Ovary (tissue), 9 donors: ENCODE data around the gene AQP5. TPM values are rescaled to one million over a fixed set of nuclear protein-coding genes. Genes with fewer than 3 reads are reported as not detected.

Experiments
- DNase-seq, 5 donors: peaks; one replicate each; pipeline ENCODE4 v3.0.0-alpha.2; 2019 to 2020
- H3K27ac ChIP-seq, 2 donors: fragments of 200-600 bp; one replicate each; pipeline versions ENCODE4 v1.5.1 to v1.8.0; 2019 to 2022
- H3K27me3 ChIP-seq: fragments of 200-600 bp; one replicate; pipeline ENCODE4 v1.8.0; 2022
- H3K36me3 ChIP-seq: fragments of 200-600 bp; sonication (generic); one replicate; pipeline ENCODE4 v1.5.1; 2019
- H3K4me1 ChIP-seq: one replicate; pipeline ENCODE4 v1.8.1; 2013; ENCODE audit warnings: mild to moderate bottlenecking, moderate library complexity; ENCODE audit not compliant: insufficient read depth
- H3K4me3 ChIP-seq: fragments of 200-600 bp; sonication (generic); one replicate; pipeline ENCODE4 v1.5.1; 2017
- H3K9me3 ChIP-seq, 2 donors: fragments of 200-600 bp in 1 of 2; sonication (generic) in 1 of 2; one replicate each; pipeline versions ENCODE4 v1.5.1 to v1.8.1; 2013 to 2019; ENCODE audit warnings: mild to moderate bottlenecking in 1 of 2, moderate library complexity in 1 of 2
- CTCF ChIP-seq, 3 donors: fragments of 450-650 bp in 2 of 3; fragments of 200-600 bp in 1 of 3; IDR thresholded peaks; one replicate each; pipeline versions ENCODE4 v1.5.1 to v1.8.0; 2016 to 2022; ENCODE audit warnings: antibody characterized with exemption in 3 of 3, mild to moderate bottlenecking in 1 of 3
- EP300 ChIP-seq: sonication (generic); formaldehyde crosslinking; IDR thresholded peaks from one replicate; pipeline ENCODE4 v1.6.1; 2017; ENCODE audit warnings: antibody characterized with exemption
- POLR2A ChIP-seq: fragments of 450-650 bp; IDR thresholded peaks from one replicate; pipeline ENCODE4 v1.6.1; 2017; ENCODE audit warnings: antibody characterized with exemption, mild to moderate bottlenecking, moderate library complexity
- WGBS, 3 donors: extraction: QIAGEN DNeasy Blood & Tissue Kit in 1 of 3; methylation state at CpG; one replicate each; pipeline versions ENCODE4 v1.1.5 to v1.1.7; 2013 to 2017; 5-methylcytosine and 5-hydroxymethylcytosine counted together
- intact Hi-C, 4 donors: fragments of 100-400 bp; cut with DNase I; formaldehyde crosslinking; loops; one replicate each; pipeline versions ENCODE4 v1.11.0 to v1.15.1; 2022 to 2023
- polyA plus RNA-seq, 2 donors: library from polyadenylated mRNA; stranded (reverse); fragments of 200-250 nt in 1 of 2; fragments of 350-450 nt in 1 of 2; fragmentation: Illumina TruSeq in 1 of 2; extraction: RNeasy Lipid Tissue Mini Kit (QIAGEN cat#74804) in 1 of 2; gene quantifications; one replicate each; pipeline ENCODE4 v1.2.3, GENCODE V29; 2013 to 2014
- total RNA-seq, 7 donors: library from RNA; depleted of rRNA in 2 of 7; stranded (reverse); fragments of >200 nt in 2 of 7; fragmentation: NEBNext Ultra II Directional in 3 of 7; extraction: Animal tissue kit (Norgen Biotek cat#: 25700) in 3 of 7; gene quantifications; one replicate each; pipeline versions ENCODE4 v1.1.0 to v1.2.4, GENCODE V29; 2016 to 2023
- donor health status: DM: no; HTN: no; CAD: no; lungs with moderate emphysema.
- donor health status: DM: no; HTN: no; CAD: no.
- donor health status: Bipolar disorder and iron deficiency.
- donor health status: DM: yes; HTN: yes; CAD: no.
- donor health status: DM: no; HTN: no; CAD: no.
- donor health status: DM: yes; HTN: yes; CAD: no.

AQP5 gene
- total and polyA plus RNA-seq, 9 donors: 0.12 to 0.92 (median 0.50) TPM; not detected in 4

GRCh38 chr12:49939707-49940106 is 22.0 kb upstream of the AQP5 start:
- no peak for TF ChIP-seq CTCF (IDR thresholded peaks at IDR 0.05)
- no peak for TF ChIP-seq POLR2A
- TF ChIP-seq EP300: no peak
- Histone ChIP-seq H3K4me3 (no peak overlapping the region), H3K36me3 (no peaks in the 10 kb centered on the region), H3K27me3 (no peaks in the 10 kb centered on the region), H3K27ac (no peak overlapping the region), H3K4me1 (no peaks in the 10 kb centered on the region), H3K9me3 (no peaks in the 10 kb centered on the region)
- 97 to 100% (median 100%) methylated on average over 1 of the region's 1 CpG for WGBS, 3 donors
- intact Hi-C loops: no loop called here
- DNase-seq: no peak

- Histone ChIP-seq H3K4me3 (no peak overlapping the region), H3K36me3 (no peaks in the 10 kb centered on the region), H3K4me1 (peaks cover 3% of the 10 kb centered on the region), H3K27ac (no peak overlapping the region), H3K27me3 (no peaks in the 10 kb centered on the region), H3K9me3 (no peaks in the 10 kb centered on the region)
- intact Hi-C loops: no loop called here
- WGBS, 3 donors: 88 to 91% (median 90%) methylated on average over 13 of the region's 13 CpGs
- no peak for DNase-seq
- no peak for TF ChIP-seq POLR2A
- no peak for TF ChIP-seq EP300
- TF ChIP-seq CTCF (IDR thresholded peaks at IDR 0.05): no peak
These were observed 19.8 kb upstream of the AQP5 start for GRCh38 chr12:49941556-49942511.

- intact Hi-C loops: no loop called here
- Histone ChIP-seq H3K36me3 (no peaks in the 10 kb centered on the region), H3K4me3 (no peak overlapping the region)
These were observed 19.2 kb upstream of the AQP5 start for GRCh38 chr12:49942512-49942893.

GRCh38 chr12:49942921-49943624 is 18.6 kb upstream of the AQP5 start:
- DNase-seq: no peak
- intact Hi-C loops: no loop called here
- 76 to 79% (median 77%) methylated on average over 14 of the region's 14 CpGs for WGBS, 3 donors
- Histone ChIP-seq H3K9me3 (no peaks in the 10 kb centered on the region), H3K27me3 (no peaks in the 10 kb centered on the region), H3K36me3 (no peaks in the 10 kb centered on the region), H3K4me3 (no peak overlapping the region), H3K4me1 (peaks cover 3% of the 10 kb centered on the region), H3K27ac (no peak overlapping the region)
- TF ChIP-seq CTCF (IDR thresholded peaks at IDR 0.05): no peak
- no peak for TF ChIP-seq EP300
- TF ChIP-seq POLR2A: no peak

More at GRCh38 chr12:49942512-49942893, 19.2 kb upstream of the AQP5 start:
- Histone ChIP-seq H3K4me1 (peaks cover 3% of the 10 kb centered on the region), H3K27me3 (no peaks in the 10 kb centered on the region), H3K9me3 (no peaks in the 10 kb centered on the region), H3K27ac (no peak overlapping the region)
- DNase-seq: no peak
- WGBS, 3 donors: 96 to 100% (median 96%) methylated on average over 3 of the region's 3 CpGs
- TF ChIP-seq POLR2A: no peak
- no peak for TF ChIP-seq EP300

GRCh38 chr12:49943625-49943960 is 18.1 kb upstream of the AQP5 start:
- no peaks in the 10 kb centered on the region for H3K27me3 ChIP-seq
- no peaks in the 10 kb centered on the region for H3K36me3 ChIP-seq
- no peak for DNase-seq
- WGBS, 3 donors: 63 to 92% (median 67%) methylated on average over 1 of the region's 1 CpG
- no peak overlapping the region for H3K4me3 ChIP-seq
- intact Hi-C loops: no loop called here
- TF ChIP-seq POLR2A: no peak
- H3K4me1 ChIP-seq: peaks cover 3% of the 10 kb centered on the region
- H3K27ac ChIP-seq: no peak overlapping the region
- H3K9me3 ChIP-seq: no peaks in the 10 kb centered on the region
